Nucleus accumbens (tissue), 56 donors: ENCODE data around the gene CRHBP.
"Not testable (repeated sequence)": the region's sequence is repeated elsewhere in the genome, so short reads cannot be mapped to it uniquely, and the experiment has no call there.

Experiments used
- DNase-seq, 56 donors: peaks; one replicate each; lab custom pipeline; 2025; lab: John Stamatoyannopoulos, UW

CRHBP gene

GRCh38 chr5:76952795-76953536 is at the start of gene CRHBP:
Gene CRHBP (plus strand): TSS chr5:76953045. CDS start chr5:76953135, 90 bp downstream.
- no peak for DNase-seq

GRCh38 chr5:76908166-76908565 is 44.7 kb upstream of the CRHBP start:
- DNase-seq, result no peak

- not testable (repeated sequence) for DNase-seq
These were observed 42.4 kb upstream of the CRHBP start for GRCh38 chr5:76910344-76910933.

GRCh38 chr5:76914671-76915070 is 38.2 kb upstream of the CRHBP start:
- peak in 1 of 56 donors; percentile 0 for DNase-seq

GRCh38 chr5:76918539-76918938 is 34.3 kb upstream of the CRHBP start:
- no peak for DNase-seq

GRCh38 chr5:76920491-76920890 is 32.4 kb upstream of the CRHBP start:
- DNase-seq, result no peak

GRCh38 chr5:76926329-76927105 is 26.3 kb upstream of the CRHBP start:
- no peak for DNase-seq

- peak in 3 of 56 donors; percentile 4 to 14 (median 6) for DNase-seq
These were observed 24.9 kb upstream of the CRHBP start for GRCh38 chr5:76927961-76928360.

- DNase-seq, result peak in 18 of 56 donors; percentile 11 to 67 (median 32)
These were observed 22.8 kb upstream of the CRHBP start for GRCh38 chr5:76930083-76930482.

- no peak for DNase-seq
These were observed 14.7 kb upstream of the CRHBP start for GRCh38 chr5:76938177-76938576.

GRCh38 chr5:76941000-76941399 is 11.8 kb upstream of the CRHBP start:
- peak in 1 of 56 donors; percentile 4 for DNase-seq

- DNase-seq, result no peak
These were observed 11.4 kb upstream of the CRHBP start for GRCh38 chr5:76941442-76941841.

- peak in 2 of 56 donors; percentile 14 to 19 for DNase-seq
These were observed 10.3 kb upstream of the CRHBP start for GRCh38 chr5:76942581-76942980.

- DNase-seq, result no peak
These were observed 9.8 kb upstream of the CRHBP start for GRCh38 chr5:76943006-76943405.

GRCh38 chr5:76944638-76945037 is 8.2 kb upstream of the CRHBP start:
- peak in 1 of 56 donors; percentile 12 for DNase-seq

GRCh38 chr5:76945238-76945637 is 7.6 kb upstream of the CRHBP start:
- DNase-seq, result not testable (repeated sequence)

GRCh38 chr5:76946090-76946489 is 6.8 kb upstream of the CRHBP start:
- no peak for DNase-seq

GRCh38 chr5:76947082-76947503 is 5.8 kb upstream of the CRHBP start:
- DNase-seq, result no peak

GRCh38 chr5:76953551-76954382 is 922 bp downstream of the CRHBP start:
- DNase-seq, result peak in 6 of 56 donors; percentile 3 to 24 (median 15)

- DNase-seq, result no peak
These were observed 1.5 kb downstream of the CRHBP start for GRCh38 chr5:76954383-76954763.
